HEK293 (cell line): Measurements from ENCODE around the gene TSC22D2.

Experiments
- CTCF ChIA-PET: fragments of 350-600 bp; formaldehyde crosslinking; extraction: SDS; loops from one replicate; lab custom pipeline; 2021; ENCODE audit warnings: antibody characterized with exemption; lab: Yijun Ruan, JAX
- POLR2A ChIA-PET: fragments of 300-600 bp; formaldehyde crosslinking; extraction: SDS; loops from one replicate; lab custom pipeline; 2020; ENCODE audit warnings: antibody characterized with exemption, inconsistent platforms; lab: Yijun Ruan, JAX
- H3K27ac ChIP-seq: fragments of 200-500 bp; sonication (Bioruptor generic); 2 replicates; pipeline ENCODE4 v1.5.1; 2014; ENCODE audit warnings: low read depth, low read length, control low read depth, inconsistent platforms; ENCODE audit errors: extremely low read depth
- H3K36me3 ChIP-seq, 2 experiments: fragments of 200-500 bp in 1 of 2; sonication (Bioruptor generic) in 1 of 2; 1 replicate in 1 of 2; 2 replicates in 1 of 2; pipeline ENCODE4 v1.5.1; 2014 to 2017; ENCODE audit warnings: inconsistent platforms in 2 of 2, low read length in 2 of 2; ENCODE audit not compliant: control insufficient read depth in 2 of 2, insufficient read depth in 1 of 2
- H3K4me1 ChIP-seq: fragments of 200-500 bp; sonication (Bioruptor generic); 2 replicates; pipeline ENCODE4 v1.5.1; 2014; ENCODE audit warnings: mild to moderate bottlenecking, low read length, inconsistent platforms; ENCODE audit not compliant: control insufficient read depth, insufficient read depth
- H3K4me3 ChIP-seq: 2 replicates; pipeline ENCODE4 v1.5.1; 2011; ENCODE audit warnings: low read depth, mild to moderate bottlenecking, control low read depth, low read length, moderate library complexity
- H3K9me3 ChIP-seq: fragments of 200-500 bp; sonication (Bioruptor generic); 2 replicates; pipeline ENCODE4 v1.5.1; 2014; ENCODE audit warnings: low read depth, low read length, inconsistent platforms; ENCODE audit not compliant: control insufficient read depth, insufficient read depth
- BCL11B ChIP-seq: fragments of 450-650 bp; formaldehyde crosslinking; IDR thresholded peaks from 2 replicates; pipeline ENCODE4 v1.5.1; 2016; ENCODE audit warnings: low read depth, missing biosample characterization, missing genetic modification characterization
- HOXA7 ChIP-seq: sonication (generic); formaldehyde crosslinking; IDR thresholded peaks from 2 replicates; pipeline ENCODE4 v1.8.1; 2022; ENCODE audit warnings: missing genetic modification reagents, borderline replicate concordance
- HOXC10 ChIP-seq: sonication (generic); formaldehyde crosslinking; IDR thresholded peaks from 2 replicates; pipeline ENCODE4 v1.8.1; 2023; ENCODE audit warnings: mild to moderate bottlenecking, missing genetic modification reagents
- PRDM2 ChIP-seq: fragments of 450-650 bp; formaldehyde crosslinking; IDR thresholded peaks from 2 replicates; pipeline ENCODE4 v1.5.1; 2016; ENCODE audit warnings: missing biosample characterization, missing genetic modification characterization, borderline replicate concordance
- SCRT2 ChIP-seq: fragments of 450-650 bp; formaldehyde crosslinking; IDR thresholded peaks from 2 replicates; pipeline ENCODE4 v1.5.1; 2016; ENCODE audit warnings: missing biosample characterization, missing genetic modification characterization
- ZBTB48 ChIP-seq: fragments of 450-650 bp; formaldehyde crosslinking; IDR thresholded peaks from 2 replicates; pipeline ENCODE4 v1.5.1; 2016; ENCODE audit warnings: missing biosample characterization, missing genetic modification characterization
- ZNF10 ChIP-seq: fragments of 450-650 bp; formaldehyde crosslinking; IDR thresholded peaks from 2 replicates; pipeline ENCODE4 v1.5.1; 2017; ENCODE audit warnings: missing biosample characterization, missing genetic modification characterization
- ZNF280C ChIP-seq: fragments of 450-650 bp; formaldehyde crosslinking; IDR thresholded peaks from 2 replicates; pipeline ENCODE4 v1.5.1; 2016; ENCODE audit warnings: missing biosample characterization, missing genetic modification characterization
- ZNF335 ChIP-seq: fragments of 450-650 bp; formaldehyde crosslinking; conservative IDR thresholded peaks from 2 replicates; pipeline ENCODE4 v1.5.1; 2016; ENCODE audit warnings: missing biosample characterization, missing genetic modification characterization
- ZNF398 ChIP-seq: fragments of 450-650 bp; formaldehyde crosslinking; IDR thresholded peaks from 2 replicates; pipeline ENCODE4 v1.5.1; 2017; ENCODE audit warnings: missing biosample characterization, missing genetic modification characterization
- ZNF510 ChIP-seq: fragments of 450-650 bp; formaldehyde crosslinking; IDR thresholded peaks from 2 replicates; pipeline ENCODE4 v1.5.1; 2018; ENCODE audit warnings: mild to moderate bottlenecking, missing genetic modification characterization, missing biosample characterization; ENCODE audit not compliant: insufficient replicate concordance
- ZNF530 ChIP-seq: fragments of 450-650 bp; formaldehyde crosslinking; IDR thresholded peaks from 2 replicates; pipeline ENCODE4 v1.5.1; 2016; ENCODE audit warnings: low read depth, missing biosample characterization, missing genetic modification characterization
- ZNF561 ChIP-seq: fragments of 450-650 bp; IDR thresholded peaks from 2 replicates; pipeline ENCODE4 v1.5.1; 2018; ENCODE audit warnings: missing biosample characterization, missing genetic modification characterization, borderline replicate concordance
- ZNF596 ChIP-seq: fragments of 450-650 bp; IDR thresholded peaks from 2 replicates; pipeline ENCODE4 v1.5.0; 2018; ENCODE audit warnings: missing biosample characterization, mild to moderate bottlenecking, missing genetic modification characterization, moderate library complexity
- ZNF654 ChIP-seq: fragments of 450-650 bp; formaldehyde crosslinking; IDR thresholded peaks from 2 replicates; pipeline ENCODE4 v1.5.1; 2016; ENCODE audit warnings: low read depth, missing biosample characterization, missing genetic modification characterization
- ZNF664 ChIP-seq: fragments of 450-650 bp; formaldehyde crosslinking; IDR thresholded peaks from 2 replicates; pipeline ENCODE4 v1.5.1; 2016; ENCODE audit warnings: missing biosample characterization, missing genetic modification characterization
- ZNF747 ChIP-seq: fragments of 450-650 bp; formaldehyde crosslinking; IDR thresholded peaks from 2 replicates; pipeline ENCODE4 v1.5.1; 2016; ENCODE audit warnings: missing biosample characterization, missing genetic modification characterization
- TF ChIP-seq, protein P1 (sequence below): fragments of 450-650 bp; formaldehyde crosslinking; IDR thresholded peaks from 2 replicates; pipeline ENCODE4 v1.5.1; 2016; ENCODE audit warnings: missing biosample characterization, missing genetic modification characterization
- TF ChIP-seq, protein P2 (sequence below): fragments of 450-650 bp; formaldehyde crosslinking; IDR thresholded peaks from 2 replicates; pipeline ENCODE4 v1.5.1; 2016; ENCODE audit warnings: missing biosample characterization, missing genetic modification characterization

Gene TSC22D2

GRCh38 chr3:150443331-150443741 lies 35.2 kb downstream of the TSC22D2 start:
- POLR2A ChIA-PET = no interaction called here
- Histone ChIP-seq H3K27ac (no peak overlapping the region), H3K4me3 (no peak overlapping the region), H3K9me3 (no peaks in the 10 kb centered on the region), H3K36me3 (peaks cover 0 to 7% of the 10 kb centered on the region in 2 experiments; a peak in 1 of 3 replicates), H3K4me1 (no peaks in the 10 kb centered on the region)
- TF ChIP-seq, protein P1, sequence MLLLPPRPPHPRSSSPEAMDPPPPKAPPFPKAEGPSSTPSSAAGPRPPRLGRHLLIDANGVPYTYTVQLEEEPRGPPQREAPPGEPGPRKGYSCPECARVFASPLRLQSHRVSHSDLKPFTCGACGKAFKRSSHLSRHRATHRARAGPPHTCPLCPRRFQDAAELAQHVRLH = no peak
- TF ChIP-seq, protein P2, sequence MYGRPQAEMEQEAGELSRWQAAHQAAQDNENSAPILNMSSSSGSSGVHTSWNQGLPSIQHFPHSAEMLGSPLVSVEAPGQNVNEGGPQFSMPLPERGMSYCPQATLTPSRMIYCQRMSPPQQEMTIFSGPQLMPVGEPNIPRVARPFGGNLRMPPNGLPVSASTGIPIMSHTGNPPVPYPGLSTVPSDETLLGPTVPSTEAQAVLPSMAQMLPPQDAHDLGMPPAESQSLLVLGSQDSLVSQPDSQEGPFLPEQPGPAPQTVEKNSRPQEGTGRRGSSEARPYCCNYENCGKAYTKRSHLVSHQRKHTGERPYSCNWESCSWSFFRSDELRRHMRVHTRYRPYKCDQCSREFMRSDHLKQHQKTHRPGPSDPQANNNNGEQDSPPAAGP = no peak
- TF ChIP-seq HOXC10 (CRISPR knock-in tag) (no peak), ZNF510 (tag by site-specific recombination) (no peak)
- CTCF ChIA-PET = interaction anchor here (1.1 kb wide), 1 partner anchor 26 kb away, joined by 3 read pairs; no protein-coding TSS in a partner anchor

DNA sequence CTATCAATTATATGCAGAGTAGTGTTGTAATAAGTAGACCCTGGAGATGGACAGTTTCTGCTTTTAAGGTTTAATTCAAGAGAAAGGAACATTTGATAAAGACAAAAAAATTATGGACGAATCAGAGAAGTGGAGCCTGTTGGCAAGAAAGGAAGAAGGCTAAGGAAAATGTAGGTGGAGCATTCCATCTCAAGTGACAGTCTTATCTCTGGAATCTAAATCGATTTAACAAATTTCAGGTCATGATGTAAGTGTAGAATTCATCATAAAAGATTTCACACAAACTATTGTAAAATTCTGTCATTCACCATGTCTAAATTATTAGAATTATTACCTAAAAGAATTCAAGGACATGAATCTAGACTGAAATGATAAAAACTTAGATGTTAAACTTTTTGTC lies 36.3 kb downstream of the TSC22D2 start:
- H3K4me1 ChIP-seq = no peaks in the 10 kb centered on the region
- H3K27ac ChIP-seq = no peak overlapping the region
- no peak overlapping the region for H3K4me3 ChIP-seq
- H3K9me3 ChIP-seq = no peaks in the 10 kb centered on the region
- TF ChIP-seq ZNF596 (tag by site-specific recombination) (no peak), ZNF10 (tag by site-specific recombination) (no peak)
- peaks cover 0 to 7% of the 10 kb centered on the region in 2 experiments; a peak in 1 of 3 replicates for H3K36me3 ChIP-seq
- POLR2A ChIA-PET = no interaction called here
- CTCF ChIA-PET = interaction anchor here (0.8 to 1.1 kb wide), 2 partner anchors 27 to 168 kb away, joined by 3 read pairs; no protein-coding TSS in a partner anchor

GRCh38 chr3:150446470-150446977 lies 38.4 kb downstream of the TSC22D2 start:
- Histone ChIP-seq H3K4me1 (peaks cover 5% of the 10 kb centered on the region; the same call in 1 of the 2 replicates), H3K9me3 (no peaks in the 10 kb centered on the region), H3K4me3 (no peak overlapping the region), H3K36me3 (peaks cover 0 to 5% of the 10 kb centered on the region in 2 experiments; a peak in 1 of 3 replicates), H3K27ac (no peak overlapping the region)
- POLR2A ChIA-PET = no interaction called here
- CTCF ChIA-PET = no interaction called here
- TF ChIP-seq ZNF654 (tag by site-specific recombination) (no peak), ZBTB48 (no peak), ZNF747 (tag by site-specific recombination) (no peak), PRDM2 (no peak), ZNF335 (tag by site-specific recombination) (no peak), BCL11B (tag by site-specific recombination) (no peak), ZNF280C (tag by site-specific recombination) (no peak), ZNF398 (tag by site-specific recombination) (no peak), ZNF561 (tag by site-specific recombination) (no peak), ZNF664 (no peak), HOXA7 (no peak), SCRT2 (no peak), ZNF530 (tag by site-specific recombination) (no peak)
- TF ChIP-seq, protein P1 = no peak
